ENCODE data around the gene OMG. TPM values are rescaled to one million over a fixed set of nuclear protein-coding genes. Genes with fewer than 3 reads are reported as not detected.
A peak's percentile ranks its signal among the peaks of the same experiment; 100 is the strongest.

The OMG gene
- polyA plus RNA-seq, 3 donors: 0.83 to 2.2 TPM; not detected in 1

DNA sequence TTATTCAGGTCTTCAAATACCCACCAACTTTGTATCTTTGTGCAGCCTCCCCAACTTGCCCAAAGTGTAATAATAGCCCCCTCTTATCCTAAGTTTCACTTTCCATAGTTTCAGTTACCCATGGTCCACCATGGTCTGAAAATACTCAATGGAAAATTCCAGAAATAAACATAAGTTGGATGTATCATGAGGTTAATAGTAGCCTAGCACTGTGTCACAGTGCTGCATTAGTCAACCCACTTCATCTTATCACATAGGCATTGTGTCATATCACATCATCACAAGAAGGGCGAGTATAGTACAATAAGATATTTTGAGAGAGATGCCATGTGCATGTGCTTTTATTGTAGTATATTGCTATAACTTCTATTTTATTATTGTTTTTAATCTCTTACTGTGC lies 21.9 kb downstream of the OMG start:
- TF ChIP-seq, protein P1, sequence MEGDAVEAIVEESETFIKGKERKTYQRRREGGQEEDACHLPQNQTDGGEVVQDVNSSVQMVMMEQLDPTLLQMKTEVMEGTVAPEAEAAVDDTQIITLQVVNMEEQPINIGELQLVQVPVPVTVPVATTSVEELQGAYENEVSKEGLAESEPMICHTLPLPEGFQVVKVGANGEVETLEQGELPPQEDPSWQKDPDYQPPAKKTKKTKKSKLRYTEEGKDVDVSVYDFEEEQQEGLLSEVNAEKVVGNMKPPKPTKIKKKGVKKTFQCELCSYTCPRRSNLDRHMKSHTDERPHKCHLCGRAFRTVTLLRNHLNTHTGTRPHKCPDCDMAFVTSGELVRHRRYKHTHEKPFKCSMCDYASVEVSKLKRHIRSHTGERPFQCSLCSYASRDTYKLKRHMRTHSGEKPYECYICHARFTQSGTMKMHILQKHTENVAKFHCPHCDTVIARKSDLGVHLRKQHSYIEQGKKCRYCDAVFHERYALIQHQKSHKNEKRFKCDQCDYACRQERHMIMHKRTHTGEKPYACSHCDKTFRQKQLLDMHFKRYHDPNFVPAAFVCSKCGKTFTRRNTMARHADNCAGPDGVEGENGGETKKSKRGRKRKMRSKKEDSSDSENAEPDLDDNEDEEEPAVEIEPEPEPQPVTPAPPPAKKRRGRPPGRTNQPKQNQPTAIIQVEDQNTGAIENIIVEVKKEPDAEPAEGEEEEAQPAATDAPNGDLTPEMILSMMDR (IDR thresholded peaks at IDR 0.05): no peak
- Histone ChIP-seq H3K4me2 (replicated peaks; ENCODE audit: extremely low read depth, low read length, poor library complexity, severe bottlenecking) (peak overlapping the region; percentile 59), H3K27ac (ENCODE audit: low read depth in 1 of 2, low read length in 2 of 2) (peak overlapping the region in 1 of 2 donors; percentile 82), H3K36me3 (replicated peaks in 1 of 2; ENCODE audit: control insufficient read depth in 1 of 2, insufficient read depth in 2 of 2, low read length in 2 of 2) (no peaks in the 10 kb centered on the region), H3K9ac (ENCODE audit: insufficient read depth, low read length, poor library complexity, severe bottlenecking) (no peak overlapping the region), H3K4me3 (replicated peaks in 1 of 3; ENCODE audit: low read depth in 2 of 3, low read length in 3 of 3) (peak overlapping the region in 1 of 3 experiments; percentile 54), H3K79me2 (ENCODE audit: insufficient read depth, low read length) (peaks cover 7% of the 10 kb centered on the region), H4K20me1 (ENCODE audit: insufficient read depth, low read length) (no peaks in the 10 kb centered on the region), H3K4me1 (ENCODE audit: control insufficient read depth in 1 of 2, insufficient read depth in 2 of 2, low read length in 2 of 2) (peaks cover 19 to 38% of the 10 kb centered on the region in 2 donors), H2AFZ (ENCODE audit: insufficient read depth, low read depth, low read length, poor library complexity, severe bottlenecking) (no peak overlapping the region), H3K9me3 (replicated peaks in 1 of 2; ENCODE audit: control insufficient read depth in 1 of 2, insufficient read depth in 1 of 2, low read length in 2 of 2) (no peaks in the 10 kb centered on the region), H3K27me3 (ENCODE audit: control insufficient read depth in 2 of 2, insufficient read depth in 2 of 2, low read length in 2 of 2) (no peaks in the 10 kb centered on the region)
- H3K4me3 Mint-ChIP-seq: peak overlapping the region in 1 of 2 donors; percentile 71
- intact Hi-C loops (cut with micrococcal nuclease): loop anchor here in 1 of 2 donors (10.0 kb wide), 1 partner anchor 50 kb away; the partner anchor contains the start of gene EVI2A
- DNase-seq: peak; percentile 13 to 46 (median 25)
- H3K27me3 Mint-ChIP-seq (ENCODE audit: low read depth in 3 of 3): no peaks in the 10 kb centered on the region
- H3K36me3 Mint-ChIP-seq: peaks cover 28 to 29% of the 10 kb centered on the region in 2 donors
- H3K9me3 Mint-ChIP-seq: peaks cover 0 to 3% (median 0%) of the 10 kb centered on the region in 7 donors
- no CpG with 5 or more reads among the region's 1 CpG for WGBS (ENCODE audit: insufficient coverage)
- H3K4me1 Mint-ChIP-seq: peaks cover 32% of the 10 kb centered on the region
- H3K27ac Mint-ChIP-seq: peak overlapping the region; percentile 81 to 93 (median 90)

DNA sequence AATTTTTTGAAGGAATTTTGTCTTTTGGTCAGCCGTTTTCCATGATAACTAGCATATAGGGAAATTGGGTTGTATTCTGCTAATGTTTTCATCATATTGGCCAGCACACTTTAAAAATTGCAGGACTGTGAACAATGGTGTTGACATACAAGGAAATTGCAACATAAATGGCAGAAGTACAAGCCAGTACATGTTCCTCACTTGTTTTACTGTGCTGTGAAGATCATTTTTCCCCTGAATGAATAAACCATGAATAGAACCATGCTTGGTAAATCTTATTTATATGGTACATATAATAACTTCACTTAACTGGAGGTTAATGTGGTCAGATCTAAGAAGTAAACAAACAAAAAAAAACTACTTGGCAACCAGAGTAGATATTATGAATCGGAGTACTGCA lies 22.8 kb downstream of the OMG start:
- H3K27ac Mint-ChIP-seq: peak overlapping the region; percentile 81 to 93 (median 90)

More for the DNA sequence above, 22.8 kb downstream of the OMG start:
- Histone ChIP-seq H3K4me1 (ENCODE audit: control insufficient read depth in 1 of 2, insufficient read depth in 2 of 2, low read length in 2 of 2) (peaks cover 19 to 38% of the 10 kb centered on the region in 2 donors), H3K9me3 (replicated peaks in 1 of 2; ENCODE audit: control insufficient read depth in 1 of 2, insufficient read depth in 1 of 2, low read length in 2 of 2) (no peaks in the 10 kb centered on the region), H3K36me3 (replicated peaks in 1 of 2; ENCODE audit: control insufficient read depth in 1 of 2, insufficient read depth in 2 of 2, low read length in 2 of 2) (peaks cover 0 to 7% of the 10 kb centered on the region in 2 donors), H3K27ac (ENCODE audit: low read depth in 1 of 2, low read length in 2 of 2) (peak overlapping the region in 1 of 2 donors; percentile 82), H2AFZ (ENCODE audit: insufficient read depth, low read depth, low read length, poor library complexity, severe bottlenecking) (no peak overlapping the region), H3K27me3 (ENCODE audit: control insufficient read depth in 2 of 2, insufficient read depth in 2 of 2, low read length in 2 of 2) (no peaks in the 10 kb centered on the region), H3K79me2 (ENCODE audit: insufficient read depth, low read length) (peaks cover 7% of the 10 kb centered on the region), H4K20me1 (ENCODE audit: insufficient read depth, low read length) (no peaks in the 10 kb centered on the region), H3K4me2 (replicated peaks; ENCODE audit: extremely low read depth, low read length, poor library complexity, severe bottlenecking) (peak overlapping the region; percentile 59), H3K4me3 (replicated peaks in 1 of 3; ENCODE audit: low read depth in 2 of 3, low read length in 3 of 3) (peak overlapping the region in 1 of 3 experiments; percentile 54), H3K9ac (ENCODE audit: insufficient read depth, low read length, poor library complexity, severe bottlenecking) (no peak overlapping the region)
- TF ChIP-seq, protein P1 (IDR thresholded peaks at IDR 0.05): no peak
- no CpG with 5 or more reads among the region's 2 CpGs for WGBS (ENCODE audit: insufficient coverage)
- Mint-ChIP-seq H3K9me3 (peaks cover 0 to 3% (median 0%) of the 10 kb centered on the region in 7 donors), H3K4me3 (peak overlapping the region in 1 of 2 donors; percentile 71), H3K27me3 (ENCODE audit: low read depth in 3 of 3) (no peaks in the 10 kb centered on the region), H3K36me3 (peaks cover 33 to 34% of the 10 kb centered on the region in 2 donors), H3K4me1 (peaks cover 34% of the 10 kb centered on the region)
- intact Hi-C loops (cut with micrococcal nuclease): loop anchor here in 1 of 2 donors (10.0 kb wide), 1 partner anchor 51 kb away; the partner anchor contains the start of gene EVI2A
- peak; percentile 46 to 81 (median 69) for DNase-seq

Measured in CD14-positive monocyte (primary cell).